ENCODE data around the gene GRAP2.
A peak's percentile ranks its signal among the peaks of the same experiment; 100 is the strongest.
"Not testable (repeated sequence)": the region's sequence is repeated elsewhere in the genome, so short reads cannot be mapped to it uniquely, and the experiment has no call there.

Gene GRAP2

GRCh38 chr22:39900306-39901227 is at the start of gene GRAP2:
GRAP2 (plus strand) TSS chr22:39901084; CDS start chr22:39947107, 46,023 bp downstream.
- peak in 1 of 2 donors; percentile 66 for DNase-seq (ENCODE audit: low read depth in 1 of 2, low spot score in 1 of 2)

DNA sequence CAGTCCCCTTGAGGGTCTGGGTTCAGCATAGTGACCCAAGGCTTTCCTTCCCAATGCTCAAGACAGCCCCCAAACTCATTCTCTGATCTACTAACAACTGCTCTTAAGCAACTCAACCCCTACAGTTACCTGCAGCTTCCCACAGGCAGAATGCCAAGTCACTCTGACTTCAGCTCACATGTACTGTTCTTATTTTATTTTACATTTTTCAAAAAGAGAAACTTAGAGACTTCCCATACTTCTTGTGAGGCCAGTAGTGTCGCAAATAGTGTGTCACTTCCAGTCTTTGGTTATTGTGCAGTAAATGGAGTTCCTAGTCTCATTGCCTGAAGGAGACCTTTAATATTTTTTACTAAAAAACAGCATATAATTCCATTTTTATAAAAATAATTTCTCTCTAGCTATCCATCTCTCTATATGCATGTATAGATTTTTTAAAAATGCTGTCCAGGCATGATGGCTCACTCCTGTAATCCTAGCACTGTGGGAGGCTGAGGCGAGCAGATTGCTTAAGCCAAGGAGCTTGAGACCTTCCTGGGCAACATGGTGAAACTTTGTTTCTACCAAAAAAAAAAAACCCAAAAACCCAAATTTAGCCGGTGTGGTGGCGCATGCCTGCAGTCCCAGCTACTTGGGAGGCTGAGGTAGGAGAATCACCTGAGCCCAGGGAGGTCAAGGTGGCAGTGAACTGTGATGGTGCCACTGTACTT is 49.1 kb upstream of the GRAP2 start:
- no peak for DNase-seq (ENCODE audit: low read depth in 1 of 2, low spot score in 1 of 2)

DNA sequence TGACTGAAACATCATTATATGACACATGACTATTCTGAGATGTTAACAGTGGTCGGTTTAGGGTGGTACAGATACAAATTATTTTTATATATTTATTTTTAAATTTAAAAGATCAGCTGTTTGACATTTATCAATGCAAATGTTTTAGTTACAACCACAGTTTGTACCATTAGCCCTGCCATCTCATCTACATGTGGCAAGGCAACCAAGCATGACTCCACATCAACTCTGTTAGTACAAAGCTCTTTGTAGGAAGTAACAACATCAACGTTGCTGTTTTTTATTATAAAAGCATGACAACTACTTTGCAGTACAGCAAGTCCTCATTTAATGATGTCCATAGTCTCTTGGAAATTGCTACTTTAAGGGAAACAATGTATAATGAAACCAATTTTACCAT is 48.1 kb upstream of the GRAP2 start:
- DNase-seq (ENCODE audit: low read depth in 1 of 2, low spot score in 1 of 2): no peak

DNA sequence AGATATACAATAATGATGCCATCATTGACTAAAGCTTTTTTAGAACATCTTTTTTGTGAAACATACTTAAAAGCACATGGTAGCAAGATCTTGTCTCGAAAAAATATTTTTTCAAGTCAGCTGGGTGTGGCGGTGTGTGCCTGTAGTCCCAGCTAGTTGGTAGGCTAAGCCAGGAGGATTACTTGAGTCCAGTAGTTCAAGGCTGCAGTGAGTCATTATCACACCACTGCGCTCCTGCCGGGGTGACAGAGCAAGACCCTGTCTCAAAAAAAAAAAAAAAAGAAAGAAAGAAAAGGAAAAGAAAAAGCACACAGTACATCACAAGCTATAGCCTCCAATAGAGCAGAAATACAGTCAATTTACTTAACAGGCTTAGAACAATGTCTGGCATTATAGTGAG is 44.3 kb upstream of the GRAP2 start:
- DNase-seq (ENCODE audit: low read depth in 1 of 2, low spot score in 1 of 2): no peak

- no peak for DNase-seq (ENCODE audit: low read depth in 1 of 2, low spot score in 1 of 2)
These were observed 40.8 kb upstream of the GRAP2 start for GRCh38 chr22:39859903-39860588.

GRCh38 chr22:39868741-39869140 is 32.1 kb upstream of the GRAP2 start:
- no peak for DNase-seq (ENCODE audit: low read depth in 1 of 2, low spot score in 1 of 2)

GRCh38 chr22:39869797-39870196 is 31.1 kb upstream of the GRAP2 start:
- DNase-seq (ENCODE audit: low read depth in 1 of 2, low spot score in 1 of 2): not testable (repeated sequence)

DNA sequence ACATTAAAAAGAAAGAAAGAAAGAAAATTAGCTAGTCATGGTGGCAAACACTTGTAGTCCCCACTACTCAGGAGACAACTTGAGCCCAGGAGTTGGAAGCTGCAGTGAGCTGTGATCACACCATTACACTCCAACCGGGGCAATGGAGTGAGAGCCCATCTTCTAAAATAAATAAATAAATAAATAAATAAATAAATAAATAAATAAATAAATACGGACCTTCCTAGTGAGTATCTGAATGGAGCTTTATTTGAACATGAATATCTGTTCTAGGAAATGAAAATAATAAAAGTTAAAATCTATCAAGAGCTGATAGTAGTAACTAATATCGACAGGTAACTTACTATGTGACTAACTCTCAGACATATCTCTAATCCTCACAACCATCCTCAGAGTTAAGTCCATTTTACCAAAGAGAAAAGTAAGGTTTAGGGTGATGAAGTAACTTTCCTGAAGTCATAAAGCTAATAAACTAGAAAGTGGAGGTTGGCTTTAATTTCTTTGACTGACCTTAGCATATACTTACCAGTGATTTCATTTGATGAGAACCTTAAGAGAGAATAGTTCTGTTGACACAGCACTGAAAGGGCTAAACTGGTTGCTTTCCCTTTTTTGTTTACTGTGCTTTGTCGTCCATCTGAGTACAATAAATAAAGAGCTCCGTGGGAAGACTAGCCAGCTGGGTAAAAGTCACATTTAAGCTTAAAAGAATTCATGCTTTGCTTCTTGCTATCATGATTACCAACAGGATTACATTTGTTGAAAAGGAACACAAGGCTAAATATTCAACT is 29.7 kb upstream of the GRAP2 start:
- no peak for DNase-seq (ENCODE audit: low read depth in 1 of 2, low spot score in 1 of 2)

- no peak for DNase-seq (ENCODE audit: low read depth in 1 of 2, low spot score in 1 of 2)
These were observed 28.3 kb upstream of the GRAP2 start for GRCh38 chr22:39872548-39872947.

GRCh38 chr22:39873965-39874364 is 26.9 kb upstream of the GRAP2 start:
- DNase-seq (ENCODE audit: low read depth in 1 of 2, low spot score in 1 of 2): peak in 1 of 2 donors; percentile 10

DNA sequence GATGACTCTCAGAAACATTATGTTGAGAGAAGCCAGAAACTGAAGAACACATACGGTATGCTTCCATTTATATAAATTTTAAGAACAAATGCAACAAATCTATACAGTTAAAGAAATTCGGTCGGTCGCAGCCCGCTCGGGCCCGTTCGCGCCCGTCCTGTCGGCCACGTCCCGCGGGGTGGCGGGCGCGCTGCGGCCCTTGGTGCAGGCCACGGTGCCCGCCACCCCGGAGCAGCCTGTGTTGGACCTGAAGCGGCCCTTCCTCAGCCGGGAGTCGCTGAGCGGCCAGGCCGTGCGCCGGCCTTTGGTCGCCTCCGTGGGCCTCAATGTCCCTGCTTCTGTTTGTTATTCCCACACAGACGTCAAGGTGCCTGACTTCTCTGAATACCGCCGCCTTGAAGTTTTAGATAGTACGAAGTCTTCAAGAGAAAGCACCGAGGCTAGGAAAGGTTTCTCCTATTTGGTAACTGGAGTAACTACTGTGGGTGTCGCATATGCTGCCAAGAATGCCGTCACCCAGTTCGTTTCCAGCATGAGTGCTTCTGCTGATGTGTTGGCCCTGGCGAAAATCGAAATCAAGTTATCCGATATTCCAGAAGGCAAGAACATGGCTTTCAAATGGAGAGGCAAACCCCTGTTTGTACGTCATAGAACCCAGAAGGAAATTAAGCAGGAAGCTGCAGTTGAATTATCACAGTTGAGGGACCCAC is 25.6 kb upstream of the GRAP2 start:
- DNase-seq (ENCODE audit: low read depth in 1 of 2, low spot score in 1 of 2): not testable (repeated sequence)

DNA sequence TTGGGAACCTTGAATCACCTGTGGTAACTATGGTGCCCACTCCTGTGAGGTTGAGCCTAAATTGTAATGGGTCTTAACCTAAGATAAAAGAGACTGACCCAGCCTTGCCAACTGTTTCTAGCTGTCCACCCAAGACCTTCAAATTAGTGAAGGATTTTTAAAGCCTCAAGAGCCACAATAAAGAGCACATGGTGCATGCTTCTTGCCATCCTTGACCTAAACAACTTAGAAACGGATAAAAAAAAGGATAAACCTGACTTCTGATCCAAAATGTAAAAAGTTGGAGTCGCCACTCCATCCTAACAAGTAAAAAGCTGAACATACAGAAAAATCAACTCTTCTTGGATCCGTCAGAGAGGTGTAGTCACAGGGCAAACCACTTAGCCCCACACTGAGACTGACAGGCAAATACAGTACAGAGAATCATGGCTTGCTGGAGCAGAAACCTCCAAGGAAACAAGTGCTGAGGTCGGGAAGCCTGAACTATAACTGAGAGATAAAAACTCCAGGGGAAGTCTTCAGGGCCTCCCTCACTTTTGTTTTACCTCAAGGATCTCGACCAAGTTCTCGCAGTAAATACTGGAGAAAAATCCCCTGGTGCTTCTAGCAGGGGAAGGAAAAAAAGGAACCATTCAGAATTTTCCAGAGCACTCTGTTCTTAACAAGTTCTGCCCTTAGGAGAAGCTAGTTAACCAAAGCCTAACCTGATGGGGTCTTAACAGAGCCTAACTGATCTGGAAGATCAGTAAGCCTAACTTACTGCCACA is 23.6 kb upstream of the GRAP2 start:
- DNase-seq (ENCODE audit: low read depth in 1 of 2, low spot score in 1 of 2): no peak

DNA sequence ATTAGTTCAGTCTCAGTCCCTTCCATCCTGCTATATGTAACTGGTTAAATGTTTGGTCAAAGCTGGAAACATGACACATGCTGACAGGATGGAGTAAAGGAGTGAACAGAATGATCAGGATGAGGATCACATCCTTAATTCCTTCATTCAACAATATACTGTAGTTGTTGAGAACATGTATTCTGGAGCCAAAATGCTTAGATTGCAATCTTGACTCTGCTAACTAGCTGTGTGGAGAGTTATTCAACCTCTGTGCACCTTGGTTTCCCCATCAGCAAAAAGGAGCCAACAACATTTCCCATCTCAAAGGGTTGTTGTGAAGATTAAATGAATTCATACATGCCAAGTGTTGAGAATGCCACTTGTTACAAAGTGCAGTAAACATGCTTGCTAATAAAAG is 20.2 kb upstream of the GRAP2 start:
- DNase-seq (ENCODE audit: low read depth in 1 of 2, low spot score in 1 of 2): no peak

DNA sequence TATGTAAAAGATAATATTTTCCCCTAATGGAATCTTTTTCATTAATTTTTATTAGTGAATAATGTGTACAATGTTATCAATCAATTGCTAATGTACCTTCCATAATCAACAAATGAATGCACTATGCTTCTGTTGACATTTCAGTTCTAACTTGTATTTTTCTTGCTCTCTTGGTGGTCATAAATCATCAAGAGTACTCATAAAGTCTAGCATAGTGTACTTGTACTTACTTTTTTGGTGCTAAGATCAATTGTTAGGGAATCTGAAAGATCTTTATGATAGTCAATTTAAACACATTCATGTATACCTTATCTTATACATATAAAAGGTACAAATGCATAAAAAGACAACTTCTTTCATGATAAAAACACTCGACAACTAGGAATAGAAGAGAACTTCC is 17.8 kb upstream of the GRAP2 start:
- no peak for DNase-seq (ENCODE audit: low read depth in 1 of 2, low spot score in 1 of 2)

DNA sequence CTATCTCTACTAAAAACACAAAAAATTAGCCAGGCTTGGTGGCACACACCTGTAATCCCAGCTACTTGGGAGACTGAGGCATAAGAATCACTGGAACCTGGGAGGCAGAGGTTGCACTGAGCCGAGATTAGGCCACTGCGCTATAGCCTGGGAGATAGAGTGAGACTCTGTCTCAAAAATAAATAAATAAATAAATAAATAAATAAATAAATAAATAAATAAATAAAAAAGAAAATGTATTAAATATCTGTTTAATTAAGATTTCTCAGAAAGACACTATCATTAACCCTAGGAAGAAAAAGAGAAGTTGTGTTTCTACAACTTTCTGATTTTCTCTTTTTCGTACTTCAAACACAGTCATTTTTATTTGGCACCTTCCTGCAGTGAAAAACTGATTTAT is 11.0 kb upstream of the GRAP2 start:
- not testable (repeated sequence) for DNase-seq (ENCODE audit: low read depth in 1 of 2, low spot score in 1 of 2)

DNA sequence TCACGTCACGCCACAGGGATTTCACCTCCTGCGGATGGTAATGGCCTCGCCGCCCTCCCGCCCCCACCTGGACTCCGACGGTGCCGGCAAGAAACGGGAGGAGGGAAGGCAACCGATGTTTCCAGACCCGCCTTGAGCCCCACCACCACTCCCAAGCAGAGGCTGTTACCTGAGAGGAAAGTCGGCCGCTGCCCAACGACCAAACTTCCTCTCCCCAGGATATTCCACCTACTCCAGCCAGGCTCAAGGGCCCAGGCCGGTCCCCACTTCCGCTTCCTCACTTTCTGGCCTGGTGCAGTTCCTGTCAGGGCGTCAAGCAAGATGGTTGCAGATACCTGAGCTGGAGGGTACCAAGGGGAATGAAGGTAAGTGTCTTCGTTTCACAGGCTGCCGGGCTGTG is 7.4 kb upstream of the GRAP2 start, which contains the start of gene ENTHD1:
TSS of gene ENTHD1 (minus strand) at position 235 of the 400 bp plus-strand sequence. CDS start 6,012 bp downstream, outside the sequence.
- no peak for DNase-seq (ENCODE audit: low read depth in 1 of 2, low spot score in 1 of 2)

GRCh38 chr22:39894554-39895092 is 6.3 kb upstream of the GRAP2 start:
- no peak for DNase-seq (ENCODE audit: low read depth in 1 of 2, low spot score in 1 of 2)

GRCh38 chr22:39895682-39896081 is 5.2 kb upstream of the GRAP2 start:
- DNase-seq (ENCODE audit: low read depth in 1 of 2, low spot score in 1 of 2): no peak

All from activated CD4-positive, alpha-beta T cell treated with anti-CD3 and anti-CD28 coated beads, Interleukin-2, amount 50 U/mL, for 24 hours (primary cell).